K562 (cell line): ENCODE data around the gene ARAP1. TPM values are rescaled to one million over a fixed set of nuclear protein-coding genes. Genes with fewer than 3 reads are reported as not detected.
A peak's percentile ranks its signal among the peaks of the same experiment; 100 is the strongest.

Experiments used
- CHD2 ChIP-seq: IDR thresholded peaks from 2 replicates; pipeline ENCODE4 v1.6.1; 2011; ENCODE audit warnings: low read depth, low read length
- ETV1 ChIP-seq: fragments of 450-650 bp; conservative IDR thresholded peaks from 2 replicates; pipeline ENCODE4 v1.6.1; 2016; ENCODE audit warnings: missing genetic modification characterization, control low read depth, low read depth, missing compliant biosample characterization
- ETV5 ChIP-seq: sonication (generic); formaldehyde crosslinking; IDR thresholded peaks from 2 replicates; pipeline ENCODE4 v1.4.0; 2020; ENCODE audit warnings: low read depth, mild to moderate bottlenecking, missing genetic modification reagents
- GATA2 ChIP-seq: sonication (generic); formaldehyde crosslinking; IDR thresholded peaks from 2 replicates; pipeline ENCODE4 v1.4.0; 2020; ENCODE audit warnings: mild to moderate bottlenecking, missing genetic modification reagents
- GTF2E2 ChIP-seq: fragments of 200-800 bp; sonication (Bioruptor generic); IDR thresholded peaks from 2 replicates; pipeline ENCODE4 v1.6.1; 2016; ENCODE audit warnings: missing genetic modification characterization, missing compliant biosample characterization
- ID3 ChIP-seq, 2 experiments: fragments of 250-450 bp in 1 of 2; fragments of 450-650 bp in 1 of 2; sonication (Bioruptor Pico) in 1 of 2; IDR thresholded peaks; 2 replicates each; pipeline versions ENCODE4 v1.6.1 to v1.8.0; 2016 to 2021; ENCODE audit warnings: mild to moderate bottlenecking in 2 of 2, moderate library complexity in 2 of 2, missing compliant biosample characterization in 1 of 2, missing genetic modification characterization in 1 of 2
- MXI1 ChIP-seq: IDR thresholded peaks from 2 replicates; pipeline ENCODE4 v1.6.1; 2011; ENCODE audit warnings: low read depth, mild to moderate bottlenecking, improper control_type of control experiment, low read length
- NFYB ChIP-seq: IDR thresholded peaks from 2 replicates; pipeline ENCODE4 v1.6.1; 2011; ENCODE audit warnings: mild to moderate bottlenecking, moderate library complexity; ENCODE audit not compliant: insufficient read length; ENCODE audit errors: extremely low read depth
- PTBP1 ChIP-seq: fragments of 200-400 bp; formaldehyde crosslinking; IDR thresholded peaks from 2 replicates; pipeline ENCODE4 v1.6.1; 2017; ENCODE audit warnings: low read depth, low read length
- RBM17 ChIP-seq: fragments of 200-400 bp; formaldehyde crosslinking; IDR thresholded peaks from 2 replicates; pipeline ENCODE4 v1.6.1; 2017; ENCODE audit warnings: low read depth, mild to moderate bottlenecking, low read length, borderline replicate concordance
- RERE ChIP-seq: sonication (generic); formaldehyde crosslinking; IDR thresholded peaks from 2 replicates; pipeline ENCODE4 v1.8.0; 2023; ENCODE audit warnings: missing genetic modification reagents, mild to moderate bottlenecking, borderline replicate concordance
- RFX5 ChIP-seq: IDR thresholded peaks from 2 replicates; pipeline ENCODE4 v1.6.1; 2011; ENCODE audit warnings: low read depth, mild to moderate bottlenecking, improper control_type of control experiment, low read length
- RHOXF2B ChIP-seq: fragments of 250-450 bp; sonication (Bioruptor Pico); conservative IDR thresholded peaks from 2 replicates; pipeline ENCODE4 v1.5.1; 2021
- SIN3A ChIP-seq, 2 experiments: fragments of 150-350 bp in 1 of 2; IDR thresholded peaks; 2 replicates each; pipeline ENCODE4 v1.6.1; 2011 to 2016; ENCODE audit warnings: borderline replicate concordance in 2 of 2, low read depth in 2 of 2, low read length in 2 of 2, mild to moderate bottlenecking in 2 of 2, moderate library complexity in 2 of 2; ENCODE audit not compliant: control insufficient read depth in 1 of 2
- SMARCA5 ChIP-seq: fragments of 450-650 bp; IDR thresholded peaks from 2 replicates; pipeline ENCODE4 v1.6.1; 2016
- TFE3 ChIP-seq: fragments of 450-650 bp; formaldehyde crosslinking; IDR thresholded peaks from 2 replicates; pipeline ENCODE4 v1.4.0; 2020; ENCODE audit warnings: mild to moderate bottlenecking, mixed read lengths
- ZNF146 ChIP-seq: IDR thresholded peaks from one replicate; pipeline ENCODE4 v1.6.1; 2018; ENCODE audit warnings: missing compliant biosample characterization; ENCODE audit not compliant: unreplicated experiment
- ZNF384 ChIP-seq: IDR thresholded peaks from 2 replicates; pipeline ENCODE4 v1.6.1; 2012; ENCODE audit warnings: low read depth, low read length, improper control_type of control experiment
- ZNF511 ChIP-seq: sonication (generic); formaldehyde crosslinking; IDR thresholded peaks from 2 replicates; pipeline ENCODE4 v1.8.0; 2022; ENCODE audit warnings: mild to moderate bottlenecking, missing genetic modification reagents
- ZNF644 ChIP-seq: fragments of 200-800 bp; sonication (Bioruptor generic); IDR thresholded peaks from 2 replicates; pipeline ENCODE4 v1.6.1; 2016; ENCODE audit warnings: low read depth, missing genetic modification characterization, missing compliant biosample characterization
- polyA plus RNA-seq, 8 experiments: library from polyadenylated mRNA; depleted of rRNA in 4 of 8; stranded (reverse) in 5 of 8; unstranded in 3 of 8; fragments of >200 nt; fragmentation: Nextera tagmentation in 2 of 8; fragmentation: Illumina TruSeq in 1 of 8; extraction: Ambion mirVana in 2 of 8; extraction: Trizol in 1 of 8; gene quantifications; 2 replicates each; pipeline versions ENCODE4 v1.2.1 to v1.2.3, GENCODE V29; 2011 to 2014; ENCODE audit warnings: inconsistent platforms in 1 of 8, missing spikeins in 1 of 8
- total RNA-seq, 7 experiments: library from RNA; depleted of rRNA in 6 of 7; stranded (reverse); fragments of >200 nt in 6 of 7; fragmentation: Illumina TruSeq in 2 of 7; extraction: Trizol in 2 of 7; gene quantifications; 2 replicates each; pipeline versions ENCODE4 v1.2.1 to v1.2.3, GENCODE V29; 2011 to 2021; ENCODE audit warnings: low replicate concordance in 1 of 7

The ARAP1 gene
- total and polyA plus RNA-seq, 9 of the 15 experiments (the other 6 are each of a cell fraction or from before 2014, with no cell fraction given), result 0.23 to 67.0 (median 24.6) TPM

- no peak for TF ChIP-seq GTF2E2
- no peak for TF ChIP-seq SMARCA5
- no peak for TF ChIP-seq MXI1
- TF ChIP-seq CHD2, result no peak; the same call in 1 of the 2 replicates
- TF ChIP-seq ETV5 (CRISPR knock-in tag), result no peak
- TF ChIP-seq RERE (CRISPR knock-in tag), result no peak
- TF ChIP-seq GATA2 (CRISPR knock-in tag), result no peak
- TF ChIP-seq ID3 (CRISPR knock-in tag; IDR thresholded peaks at IDR 0.05), result no peak
- TF ChIP-seq ID3 (tag; IDR thresholded peaks at IDR 0.05), result no peak
- TF ChIP-seq RFX5, result peak; percentile 100
- peak; percentile 68 for TF ChIP-seq ETV1 (tag)
- TF ChIP-seq NFYB, result peak; percentile 84
- no peak for TF ChIP-seq SIN3A (IDR thresholded peaks at IDR 0.05; ENCODE audit: borderline replicate concordance in 2 of 2, control insufficient read depth in 1 of 2, low read depth in 2 of 2, low read length in 2 of 2)
- TF ChIP-seq PTBP1, result no peak
- no peak for TF ChIP-seq TFE3 (CRISPR knock-in tag)
- TF ChIP-seq ZNF384, result no peak
- TF ChIP-seq ZNF511 (CRISPR knock-in tag), result no peak
- no peak for TF ChIP-seq RBM17
- no peak for TF ChIP-seq ZNF146 (CRISPR knock-in tag)
- TF ChIP-seq RHOXF2B, result no peak
- TF ChIP-seq ZNF644 (tag), result no peak
Measured at GRCh38 chr11:72722050-72722748, 30.0 kb downstream of the ARAP1 start (continued).
